ENCODE measurements around the gene CNIH4.

The CNIH4 gene

GRCh38 chr1:224353975-224354925 lies 2.4 kb upstream of the CNIH4 start:
- no peak for DNase-seq (ENCODE audit: low spot score)
- in situ Hi-C loops (cut with MboI; ENCODE audit: low pct_unique_long_range_greater_than_20kb, low sequenced_read_pairs, unreplicated experiment) = no loop called here
- no peak for TF ChIP-seq CTCF (IDR thresholded peaks at IDR 0.05; ENCODE audit: extremely low read depth, insufficient read depth, missing control alignments)

- in situ Hi-C loops (cut with MboI; ENCODE audit: low pct_unique_long_range_greater_than_20kb, low sequenced_read_pairs, unreplicated experiment) = no loop called here
- DNase-seq (ENCODE audit: low spot score) = no peak
These were observed 996 bp downstream of the CNIH4 start for GRCh38 chr1:224357626-224358124.

DNA sequence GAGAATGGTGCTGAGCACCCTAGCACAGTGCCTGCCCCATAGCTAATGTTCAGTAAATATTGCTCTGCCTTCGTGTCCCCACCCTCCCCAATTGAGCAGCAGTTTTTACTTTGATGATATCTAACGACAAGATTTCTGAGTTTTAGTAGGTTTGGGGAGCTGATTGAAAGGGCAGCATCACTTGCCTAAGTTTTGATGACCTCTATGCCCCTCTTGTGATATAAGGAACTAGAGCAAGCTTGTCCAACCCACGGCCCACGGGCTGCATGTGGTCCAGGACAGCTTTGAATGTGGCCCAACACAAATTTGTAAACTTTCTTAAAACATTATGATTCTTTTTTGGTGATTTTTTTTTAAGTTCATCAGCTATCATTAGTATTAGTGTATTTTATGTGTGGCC lies 1.6 kb downstream of the CNIH4 start:
- in situ Hi-C loops (cut with MboI; ENCODE audit: low pct_unique_long_range_greater_than_20kb, low sequenced_read_pairs, unreplicated experiment) = no loop called here
- DNase-seq (ENCODE audit: low spot score) = no peak
- no peak for TF ChIP-seq CTCF (IDR thresholded peaks at IDR 0.05; ENCODE audit: extremely low read depth, insufficient read depth, missing control alignments)

More at GRCh38 chr1:224357626-224358124, 996 bp downstream of the CNIH4 start:
- TF ChIP-seq CTCF (IDR thresholded peaks at IDR 0.05; ENCODE audit: extremely low read depth, insufficient read depth, missing control alignments) = no peak

- DNase-seq (ENCODE audit: low spot score) = no peak
- TF ChIP-seq CTCF (IDR thresholded peaks at IDR 0.05; ENCODE audit: extremely low read depth, insufficient read depth, missing control alignments) = no peak
- in situ Hi-C loops (cut with MboI; ENCODE audit: low pct_unique_long_range_greater_than_20kb, low sequenced_read_pairs, unreplicated experiment) = no loop called here
These were observed 2.5 kb downstream of the CNIH4 start for GRCh38 chr1:224359207-224359606.

- no peak for TF ChIP-seq CTCF (IDR thresholded peaks at IDR 0.05; ENCODE audit: extremely low read depth, insufficient read depth, missing control alignments)
- DNase-seq (ENCODE audit: low spot score) = no peak
- in situ Hi-C loops (cut with MboI; ENCODE audit: low pct_unique_long_range_greater_than_20kb, low sequenced_read_pairs, unreplicated experiment) = no loop called here
These were observed 11.7 kb downstream of the CNIH4 start for GRCh38 chr1:224368409-224368808.

- no peak for DNase-seq (ENCODE audit: low spot score)
- no peak for TF ChIP-seq CTCF (IDR thresholded peaks at IDR 0.05; ENCODE audit: extremely low read depth, insufficient read depth, missing control alignments)
- in situ Hi-C loops (cut with MboI; ENCODE audit: low pct_unique_long_range_greater_than_20kb, low sequenced_read_pairs, unreplicated experiment) = no loop called here
These were observed 16.4 kb downstream of the CNIH4 start for GRCh38 chr1:224373008-224373590.
